WTC11 (cell line): ENCODE data around the gene TRIP13. TPM values are rescaled to one million over a fixed set of nuclear protein-coding genes. Genes with fewer than 3 reads are reported as not detected.
"Not testable (repeated sequence)": the region's sequence is repeated elsewhere in the genome, so short reads cannot be mapped to it uniquely, and the experiment has no call there.

Experiments used
- ATAC-seq: fragments of 200-7000 bp; cut with Tn5 transposase; 2 replicates; pipeline ENCODE4 v1.10.0; 2021; ENCODE audit warnings: mild to moderate bottlenecking, moderate library complexity
- CTCF ChIA-PET: fragments of 300-600 bp; sonication (Branson Sonifier 250); formaldehyde crosslinking; loops from one replicate; lab custom pipeline; 2021; ENCODE audit warnings: antibody characterized with exemption; lab: Charles Lee
- POLR2A ChIA-PET: fragments of 350-600 bp; sonication (Branson Sonifier 250); formaldehyde crosslinking; loops from one replicate; lab custom pipeline; 2021; ENCODE audit warnings: antibody characterized with exemption; lab: Charles Lee
- DNase-seq: peaks from one replicate; pipeline ENCODE4 v3.0.0; 2021; ENCODE audit warnings: low spot score
- H3K27ac Mint-ChIP-seq: 2 replicates; pipeline ENCODE4 v1.8.0; 2021; ENCODE audit warnings: mixed read lengths
- H3K27me3 Mint-ChIP-seq: 2 replicates; pipeline ENCODE4 v1.8.0; 2021; ENCODE audit warnings: low read depth, mild to moderate bottlenecking, moderate library complexity, mixed read lengths
- H3K36me3 Mint-ChIP-seq: 2 replicates; pipeline ENCODE4 v1.8.0; 2021; ENCODE audit warnings: mixed read lengths
- H3K4me1 Mint-ChIP-seq: 2 replicates; pipeline ENCODE4 v1.8.0; 2022; ENCODE audit warnings: mixed read lengths
- H3K4me3 Mint-ChIP-seq: 2 replicates; pipeline ENCODE4 v1.8.0; 2021; ENCODE audit warnings: mild to moderate bottlenecking, moderate library complexity, mixed read lengths
- H3K9me3 Mint-ChIP-seq: 2 replicates; pipeline ENCODE4 v1.8.0; 2021; ENCODE audit warnings: mixed read lengths
- AR ChIP-seq: fragments of 250-450 bp; sonication (Bioruptor Pico); IDR thresholded peaks from 2 replicates; pipeline ENCODE4 v1.9.0; 2021; ENCODE audit warnings: mild to moderate bottlenecking
- ARID4B ChIP-seq: sonication (generic); formaldehyde crosslinking; IDR thresholded peaks from 2 replicates; pipeline ENCODE4 v1.8.0; 2023; ENCODE audit warnings: missing genetic modification reagents, mild to moderate bottlenecking, borderline replicate concordance
- ERG ChIP-seq: fragments of 250-450 bp; sonication (Bioruptor Pico); IDR thresholded peaks from 2 replicates; pipeline ENCODE4 v1.8.0; 2021; ENCODE audit warnings: mild to moderate bottlenecking
- ESRRA ChIP-seq: sonication (generic); formaldehyde crosslinking; IDR thresholded peaks from 2 replicates; pipeline ENCODE4 v1.8.1; 2022; ENCODE audit warnings: mild to moderate bottlenecking, missing genetic modification reagents, borderline replicate concordance
- HMGXB4 ChIP-seq: sonication (generic); formaldehyde crosslinking; IDR thresholded peaks from 2 replicates; pipeline ENCODE4 v1.8.1; 2023; ENCODE audit warnings: mild to moderate bottlenecking, moderate library complexity, missing genetic modification reagents
- NFE2L1 ChIP-seq: sonication (generic); formaldehyde crosslinking; IDR thresholded peaks from 2 replicates; pipeline ENCODE4 v1.8.1; 2023; ENCODE audit warnings: missing genetic modification reagents
- PREB ChIP-seq: sonication (generic); formaldehyde crosslinking; IDR thresholded peaks from 2 replicates; pipeline ENCODE4 v1.8.1; 2022; ENCODE audit warnings: mild to moderate bottlenecking, missing genetic modification reagents, moderate library complexity, borderline replicate concordance
- ZMAT4 ChIP-seq: fragments of 250-450 bp; sonication (Bioruptor Pico); IDR thresholded peaks from 2 replicates; pipeline ENCODE4 v1.9.0; 2021; ENCODE audit warnings: mild to moderate bottlenecking
- ZNF425 ChIP-seq: fragments of 250-450 bp; sonication (Bioruptor Pico); conservative IDR thresholded peaks from 2 replicates; pipeline ENCODE4 v1.9.0; 2021; ENCODE audit warnings: mild to moderate bottlenecking
- ZSCAN18 ChIP-seq: fragments of 250-450 bp; sonication (Bioruptor Pico); IDR thresholded peaks from 2 replicates; pipeline ENCODE4 v2.1.2; 2022; ENCODE audit warnings: mild to moderate bottlenecking, moderate library complexity
- total RNA-seq: library from RNA; stranded (reverse); gene quantifications from 3 replicates; pipeline ENCODE4 v1.2.3, GENCODE V29; 2021

Gene TRIP13
- total RNA-seq, 1 experiment from 2014 or later: 33.7 TPM

GRCh38 chr5:933251-933861, 40.7 kb downstream of the TRIP13 start (continued):
- TF ChIP-seq ARID4B: no peak
- no peak for TF ChIP-seq HMGXB4
- no peak for TF ChIP-seq ESRRA
- TF ChIP-seq ZSCAN18 (CRISPR knock-in tag): no peak
- TF ChIP-seq AR (CRISPR knock-in tag): no peak
- TF ChIP-seq NFE2L1 (CRISPR knock-in tag): no peak

- CTCF ChIA-PET: interaction anchor here (1.0 to 1.7 kb wide), 3 partner anchors 12 to 77 kb away, joined by 3 to 6 read pairs (median 5); no protein-coding TSS in a partner anchor
Observed at GRCh38 chr5:933951-934350, 41.3 kb downstream of the TRIP13 start.

GRCh38 chr5:934381-934967, 41.8 kb downstream of the TRIP13 start:
- not testable (repeated sequence) for H3K4me3 Mint-ChIP-seq, ATAC-seq, H3K9me3 Mint-ChIP-seq, H3K36me3 Mint-ChIP-seq, H3K27me3 Mint-ChIP-seq, H3K4me1 Mint-ChIP-seq, DNase-seq, H3K27ac Mint-ChIP-seq
- ChIA-PET CTCF (interaction anchor here (1.0 to 1.7 kb wide), 3 partner anchors 12 to 76 kb away, joined by 3 to 6 read pairs (median 5); no protein-coding TSS in a partner anchor), POLR2A (interaction anchor here (0.6 kb wide), 1 partner anchor 56 kb away, joined by 4 read pairs; no protein-coding TSS in a partner anchor)

More at GRCh38 chr5:933951-934350, 41.3 kb downstream of the TRIP13 start:
- H3K36me3 Mint-ChIP-seq, POLR2A ChIA-PET, H3K4me1 Mint-ChIP-seq, H3K27ac Mint-ChIP-seq, DNase-seq, H3K9me3 Mint-ChIP-seq, H3K27me3 Mint-ChIP-seq, H3K4me3 Mint-ChIP-seq, ATAC-seq: not testable (repeated sequence)

- ChIA-PET POLR2A (no interaction called here), CTCF (no interaction called here)
- no peak for ATAC-seq
- Mint-ChIP-seq H3K4me3 (no peak overlapping the region), H3K27ac (no peak overlapping the region), H3K4me1 (no peaks in the 10 kb centered on the region), H3K27me3 (no peaks in the 10 kb centered on the region; the same call in none of the 2 replicates), H3K36me3 (no peaks in the 10 kb centered on the region), H3K9me3 (peaks cover 7% of the 10 kb centered on the region)
- TF ChIP-seq PREB (CRISPR knock-in tag) (no peak), ZNF425 (no peak), ZMAT4 (no peak), ERG (CRISPR knock-in tag) (no peak)
- no peak for DNase-seq
Observed at GRCh38 chr5:935510-936084, 42.9 kb downstream of the TRIP13 start.
